ENCODE results near the gene TMEM39A.

DNA sequence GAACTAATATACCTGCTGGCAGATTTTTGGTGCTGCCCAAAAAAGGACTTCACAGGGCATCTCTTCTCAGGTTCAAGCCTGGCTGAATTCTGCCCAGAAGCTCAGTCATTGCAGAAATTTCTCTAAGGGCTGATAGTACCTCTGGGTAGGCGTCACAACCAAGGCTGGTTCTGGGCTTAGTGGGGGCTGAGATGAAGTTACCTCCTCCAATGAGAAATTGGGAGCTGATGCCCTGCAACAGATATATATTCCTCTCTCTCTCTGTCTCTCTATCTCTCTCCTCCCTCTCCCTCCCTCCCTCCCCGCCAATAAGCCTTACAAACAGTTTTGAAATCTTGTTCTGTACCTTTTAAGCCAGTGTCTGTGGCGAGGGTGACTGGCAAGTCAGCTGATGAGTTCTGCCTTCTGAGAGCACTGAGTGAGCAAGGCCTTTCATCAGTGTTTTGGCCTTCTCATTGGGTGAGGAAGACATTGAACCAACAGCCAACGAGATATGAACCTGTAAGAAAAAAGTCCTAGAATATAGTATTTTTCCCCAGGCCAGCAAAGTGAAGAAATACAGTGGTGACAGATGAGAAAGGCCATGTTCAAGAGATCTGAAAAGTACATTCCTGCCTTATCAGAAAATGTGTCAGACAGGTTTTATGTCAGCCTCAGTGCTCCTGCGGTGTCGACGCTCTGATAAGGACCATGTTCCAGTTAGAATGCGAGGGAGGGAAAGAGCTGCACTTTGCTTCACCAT is 45.5 kb downstream of the TMEM39A start:
- TF ChIP-seq, protein P1, sequence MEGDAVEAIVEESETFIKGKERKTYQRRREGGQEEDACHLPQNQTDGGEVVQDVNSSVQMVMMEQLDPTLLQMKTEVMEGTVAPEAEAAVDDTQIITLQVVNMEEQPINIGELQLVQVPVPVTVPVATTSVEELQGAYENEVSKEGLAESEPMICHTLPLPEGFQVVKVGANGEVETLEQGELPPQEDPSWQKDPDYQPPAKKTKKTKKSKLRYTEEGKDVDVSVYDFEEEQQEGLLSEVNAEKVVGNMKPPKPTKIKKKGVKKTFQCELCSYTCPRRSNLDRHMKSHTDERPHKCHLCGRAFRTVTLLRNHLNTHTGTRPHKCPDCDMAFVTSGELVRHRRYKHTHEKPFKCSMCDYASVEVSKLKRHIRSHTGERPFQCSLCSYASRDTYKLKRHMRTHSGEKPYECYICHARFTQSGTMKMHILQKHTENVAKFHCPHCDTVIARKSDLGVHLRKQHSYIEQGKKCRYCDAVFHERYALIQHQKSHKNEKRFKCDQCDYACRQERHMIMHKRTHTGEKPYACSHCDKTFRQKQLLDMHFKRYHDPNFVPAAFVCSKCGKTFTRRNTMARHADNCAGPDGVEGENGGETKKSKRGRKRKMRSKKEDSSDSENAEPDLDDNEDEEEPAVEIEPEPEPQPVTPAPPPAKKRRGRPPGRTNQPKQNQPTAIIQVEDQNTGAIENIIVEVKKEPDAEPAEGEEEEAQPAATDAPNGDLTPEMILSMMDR (conservative IDR thresholded peaks at IDR 0.05 in 1 of 2, IDR thresholded peaks at IDR 0.05 in 1 of 2; ENCODE audit: low read depth in 1 of 2, low read length in 2 of 2) = no peak
- no peak for TF ChIP-seq EZH2 (IDR thresholded peaks at IDR 0.05; ENCODE audit: low read length, missing control alignments)
